ENCODE data around the gene LRP1.

DNA sequence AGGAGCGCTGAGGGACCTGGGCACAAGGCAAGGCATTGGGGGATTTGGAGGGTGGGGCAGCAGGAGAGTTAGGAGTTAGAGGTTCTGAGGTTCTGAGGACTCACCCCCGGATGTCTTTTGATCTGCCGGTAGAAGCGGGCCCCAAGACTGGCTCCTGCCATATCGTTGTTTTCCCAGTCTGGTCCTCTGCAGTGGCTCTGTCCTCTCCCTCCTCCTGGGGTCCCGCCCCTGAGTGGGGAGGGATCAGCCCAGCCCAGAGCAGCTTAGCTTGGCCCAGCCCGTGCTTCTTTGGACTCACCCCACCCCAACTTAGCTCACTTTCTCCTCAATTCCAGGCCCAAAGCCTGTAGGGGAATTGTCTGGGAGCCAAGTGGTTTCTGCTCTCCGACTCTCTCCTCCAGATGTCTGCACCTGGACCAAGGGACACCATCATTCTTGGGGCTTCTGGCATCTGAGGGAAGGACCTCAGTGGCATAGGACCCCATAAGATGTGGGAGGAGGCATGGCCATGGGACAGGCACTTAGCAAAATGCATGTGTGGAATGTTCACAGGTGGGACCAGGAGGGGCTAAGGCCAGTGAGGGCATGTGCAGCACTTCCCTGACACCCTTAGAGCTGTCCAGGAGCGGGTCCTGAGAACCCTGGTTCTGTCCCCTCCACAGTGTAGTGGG is 108.8 kb downstream of the LRP1 start:
- TF ChIP-seq, protein P1, sequence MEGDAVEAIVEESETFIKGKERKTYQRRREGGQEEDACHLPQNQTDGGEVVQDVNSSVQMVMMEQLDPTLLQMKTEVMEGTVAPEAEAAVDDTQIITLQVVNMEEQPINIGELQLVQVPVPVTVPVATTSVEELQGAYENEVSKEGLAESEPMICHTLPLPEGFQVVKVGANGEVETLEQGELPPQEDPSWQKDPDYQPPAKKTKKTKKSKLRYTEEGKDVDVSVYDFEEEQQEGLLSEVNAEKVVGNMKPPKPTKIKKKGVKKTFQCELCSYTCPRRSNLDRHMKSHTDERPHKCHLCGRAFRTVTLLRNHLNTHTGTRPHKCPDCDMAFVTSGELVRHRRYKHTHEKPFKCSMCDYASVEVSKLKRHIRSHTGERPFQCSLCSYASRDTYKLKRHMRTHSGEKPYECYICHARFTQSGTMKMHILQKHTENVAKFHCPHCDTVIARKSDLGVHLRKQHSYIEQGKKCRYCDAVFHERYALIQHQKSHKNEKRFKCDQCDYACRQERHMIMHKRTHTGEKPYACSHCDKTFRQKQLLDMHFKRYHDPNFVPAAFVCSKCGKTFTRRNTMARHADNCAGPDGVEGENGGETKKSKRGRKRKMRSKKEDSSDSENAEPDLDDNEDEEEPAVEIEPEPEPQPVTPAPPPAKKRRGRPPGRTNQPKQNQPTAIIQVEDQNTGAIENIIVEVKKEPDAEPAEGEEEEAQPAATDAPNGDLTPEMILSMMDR (IDR thresholded peaks at IDR 0.05), result no peak
- TF ChIP-seq ZFX (IDR thresholded peaks at IDR 0.05; ENCODE audit: borderline replicate concordance), result no peak

All from 22Rv1 (cell line).